ENCODE measurements around the gene FLNB. TPM values are rescaled to one million over a fixed set of nuclear protein-coding genes. Genes with fewer than 3 reads are reported as not detected.

FLNB gene
- total and polyA plus RNA-seq, 9 of the 15 experiments (the other 6 are each of a cell fraction or from before 2014, with no cell fraction given), result 9.4 to 48.1 (median 25.6) TPM

DNA sequence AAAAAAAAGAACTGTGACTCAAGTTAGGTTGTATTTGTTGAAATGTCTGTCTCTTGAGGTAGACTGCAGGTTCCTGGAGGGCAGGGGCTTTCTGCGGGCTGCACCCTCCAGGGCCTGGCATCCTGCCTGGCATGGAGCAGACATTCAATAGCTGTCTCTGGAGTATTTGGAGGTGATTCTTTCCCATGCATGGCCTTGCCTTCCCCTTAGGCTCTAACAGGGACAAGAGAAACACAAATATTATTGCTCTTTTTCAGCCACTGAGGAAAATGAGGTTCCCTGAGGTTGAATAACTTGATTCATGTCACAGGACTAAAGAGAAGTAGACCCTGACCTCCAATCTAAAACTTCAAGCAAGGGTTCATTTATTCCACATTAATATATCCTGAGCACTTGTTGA, 18.6 kb upstream of the FLNB start:
- Histone ChIP-seq H3K79me2 (ENCODE audit: control insufficient read depth, insufficient read depth, low read length) (no peaks in the 10 kb centered on the region), H3K9ac (ENCODE audit: insufficient read depth in 1 of 2, low read depth in 2 of 2, low read length in 2 of 2) (no peak overlapping the region), H3K27ac (ENCODE audit: extremely low read depth, low read depth, low read length) (no peak overlapping the region), H2AFZ (ENCODE audit: low read depth, low read length) (no peak overlapping the region), H3K36me3 (ENCODE audit: control insufficient read depth, insufficient read depth, low read length) (no peaks in the 10 kb centered on the region), H3K27me3 (ENCODE audit: control insufficient read depth in 2 of 2, insufficient read depth in 2 of 2, low read length in 2 of 2) (no peaks in the 10 kb centered on the region), H3K9me3 (replicated peaks; ENCODE audit: control insufficient read depth, insufficient read depth, low read depth, low read length) (no peaks in the 10 kb centered on the region), H3K4me1 (replicated peaks in 1 of 2; ENCODE audit: control insufficient read depth in 2 of 2, insufficient read depth in 2 of 2, low read length in 2 of 2) (no peaks in the 10 kb centered on the region; a peak in 2 of 5 replicates), H3K4me3 (no peak overlapping the region), H3K4me2 (ENCODE audit: insufficient read depth, low read length) (no peak overlapping the region), H4K20me1 (replicated peaks; ENCODE audit: control insufficient read depth, insufficient read depth, low read length) (no peaks in the 10 kb centered on the region), H3K9me1 (ENCODE audit: control insufficient read depth, insufficient read depth, low read length) (no peaks in the 10 kb centered on the region)
- no peak for DNase-seq (ENCODE audit: extremely low read depth in 1 of 4, low spot score in 3 of 4)
- intact Hi-C loops (cut with micrococcal nuclease), result no loop called here
- CTCF ChIA-PET (ENCODE audit: low intra/inter-chr PET ratio), result no interaction called here
- in situ Hi-C loops (cut with MboI), result no loop called here
- no peak for ATAC-seq
- WGBS (ENCODE audit: insufficient coverage, low coverage, missing lambda C conversion rate), result no CpG with 5 or more reads among the region's 1 CpG
- TF ChIP-seq HMGN3 (IDR thresholded peaks at IDR 0.05; ENCODE audit: borderline replicate concordance, extremely low read depth, insufficient read length, low read depth, low read length), result no peak
- no peak for FAIRE-seq
- BruUV-seq (replicated peaks), result no TSS peak
- POLR2A ChIA-PET, result no interaction called here

DNA sequence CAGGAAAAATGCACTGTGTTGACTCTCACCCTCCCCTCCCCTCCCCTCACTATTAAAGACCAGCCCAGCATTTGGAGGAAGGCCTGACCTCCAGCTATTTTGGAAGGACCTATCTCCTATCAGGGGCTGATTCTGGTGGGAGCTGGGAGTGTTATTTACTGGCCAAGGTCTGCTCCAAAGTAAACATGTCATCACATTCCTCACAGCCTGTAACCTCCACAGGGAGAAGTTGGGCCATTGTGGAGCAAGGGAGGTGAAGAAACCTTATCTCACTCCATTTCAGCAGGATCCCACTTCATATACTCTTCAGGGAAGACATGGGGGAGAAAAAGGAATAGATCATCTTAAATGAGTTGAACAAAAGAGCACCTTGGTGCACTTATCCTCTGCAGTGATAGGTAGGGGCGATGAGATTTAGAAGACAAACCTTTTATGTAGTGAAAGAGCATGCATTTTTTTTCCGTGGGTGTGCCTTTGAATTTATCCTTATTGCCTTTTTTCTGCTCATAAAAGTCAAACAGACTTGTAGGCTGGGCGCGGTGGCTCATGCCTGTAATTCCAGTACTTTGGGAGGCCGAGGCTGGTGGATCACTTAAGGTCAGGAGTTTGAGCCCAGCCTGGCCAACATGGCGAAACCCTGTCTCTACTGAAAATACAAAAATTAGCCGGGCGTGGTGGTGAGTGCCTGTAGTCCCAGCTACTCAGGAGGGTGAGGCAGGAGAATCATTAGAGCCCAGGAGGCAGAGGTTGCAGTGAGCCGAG, 15.6 kb upstream of the FLNB start:
- intact Hi-C loops (cut with micrococcal nuclease), result no loop called here
- no peak for FAIRE-seq
- DNase-seq (ENCODE audit: extremely low read depth in 1 of 4, low spot score in 3 of 4), result no peak
- Histone ChIP-seq H3K9ac (ENCODE audit: insufficient read depth in 1 of 2, low read depth in 2 of 2, low read length in 2 of 2) (no peak overlapping the region), H2AFZ (ENCODE audit: low read depth, low read length) (no peak overlapping the region), H4K20me1 (replicated peaks; ENCODE audit: control insufficient read depth, insufficient read depth, low read length) (no peaks in the 10 kb centered on the region), H3K9me1 (ENCODE audit: control insufficient read depth, insufficient read depth, low read length) (no peaks in the 10 kb centered on the region), H3K79me2 (ENCODE audit: control insufficient read depth, insufficient read depth, low read length) (no peaks in the 10 kb centered on the region), H3K27me3 (ENCODE audit: control insufficient read depth in 2 of 2, insufficient read depth in 2 of 2, low read length in 2 of 2) (no peaks in the 10 kb centered on the region), H3K36me3 (ENCODE audit: control insufficient read depth, insufficient read depth, low read length) (no peaks in the 10 kb centered on the region), H3K4me3 (no peak overlapping the region), H3K9me3 (replicated peaks; ENCODE audit: control insufficient read depth, insufficient read depth, low read depth, low read length) (no peaks in the 10 kb centered on the region), H3K27ac (ENCODE audit: extremely low read depth, low read depth, low read length) (no peak overlapping the region), H3K4me2 (ENCODE audit: insufficient read depth, low read length) (no peak overlapping the region), H3K4me1 (replicated peaks in 1 of 2; ENCODE audit: control insufficient read depth in 2 of 2, insufficient read depth in 2 of 2, low read length in 2 of 2) (peaks cover 0 to under 1% of the 10 kb centered on the region in 2 experiments; a peak in 2 of 5 replicates)
- BruUV-seq (replicated peaks), result no TSS peak
- ChIA-PET CTCF (ENCODE audit: low intra/inter-chr PET ratio) (no interaction called here), POLR2A (interaction anchor here (1.3 kb wide), 1 partner anchor 9 kb away, joined by 3 read pairs; no protein-coding TSS in a partner anchor)
- in situ Hi-C loops (cut with MboI), result no loop called here
- ATAC-seq, result no peak
- WGBS (ENCODE audit: insufficient coverage, low coverage, missing lambda C conversion rate), result 38% methylated on average over 7 of the region's 9 CpGs
- TF ChIP-seq, protein P1, sequence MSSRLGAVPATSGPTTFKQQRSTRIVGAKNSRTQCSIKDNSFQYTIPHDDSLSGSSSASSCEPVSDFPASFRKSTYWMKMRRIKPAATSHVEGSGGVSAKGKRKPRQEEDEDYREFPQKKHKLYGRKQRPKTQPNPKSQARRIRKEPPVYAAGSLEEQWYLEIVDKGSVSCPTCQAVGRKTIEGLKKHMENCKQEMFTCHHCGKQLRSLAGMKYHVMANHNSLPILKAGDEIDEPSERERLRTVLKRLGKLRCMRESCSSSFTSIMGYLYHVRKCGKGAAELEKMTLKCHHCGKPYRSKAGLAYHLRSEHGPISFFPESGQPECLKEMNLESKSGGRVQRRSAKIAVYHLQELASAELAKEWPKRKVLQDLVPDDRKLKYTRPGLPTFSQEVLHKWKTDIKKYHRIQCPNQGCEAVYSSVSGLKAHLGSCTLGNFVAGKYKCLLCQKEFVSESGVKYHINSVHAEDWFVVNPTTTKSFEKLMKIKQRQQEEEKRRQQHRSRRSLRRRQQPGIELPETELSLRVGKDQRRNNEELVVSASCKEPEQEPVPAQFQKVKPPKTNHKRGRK (tag; IDR thresholded peaks at IDR 0.05), result no peak
- no peak for TF ChIP-seq MCM5 (IDR thresholded peaks at IDR 0.05; ENCODE audit: low read depth)
- TF ChIP-seq, protein P2, sequence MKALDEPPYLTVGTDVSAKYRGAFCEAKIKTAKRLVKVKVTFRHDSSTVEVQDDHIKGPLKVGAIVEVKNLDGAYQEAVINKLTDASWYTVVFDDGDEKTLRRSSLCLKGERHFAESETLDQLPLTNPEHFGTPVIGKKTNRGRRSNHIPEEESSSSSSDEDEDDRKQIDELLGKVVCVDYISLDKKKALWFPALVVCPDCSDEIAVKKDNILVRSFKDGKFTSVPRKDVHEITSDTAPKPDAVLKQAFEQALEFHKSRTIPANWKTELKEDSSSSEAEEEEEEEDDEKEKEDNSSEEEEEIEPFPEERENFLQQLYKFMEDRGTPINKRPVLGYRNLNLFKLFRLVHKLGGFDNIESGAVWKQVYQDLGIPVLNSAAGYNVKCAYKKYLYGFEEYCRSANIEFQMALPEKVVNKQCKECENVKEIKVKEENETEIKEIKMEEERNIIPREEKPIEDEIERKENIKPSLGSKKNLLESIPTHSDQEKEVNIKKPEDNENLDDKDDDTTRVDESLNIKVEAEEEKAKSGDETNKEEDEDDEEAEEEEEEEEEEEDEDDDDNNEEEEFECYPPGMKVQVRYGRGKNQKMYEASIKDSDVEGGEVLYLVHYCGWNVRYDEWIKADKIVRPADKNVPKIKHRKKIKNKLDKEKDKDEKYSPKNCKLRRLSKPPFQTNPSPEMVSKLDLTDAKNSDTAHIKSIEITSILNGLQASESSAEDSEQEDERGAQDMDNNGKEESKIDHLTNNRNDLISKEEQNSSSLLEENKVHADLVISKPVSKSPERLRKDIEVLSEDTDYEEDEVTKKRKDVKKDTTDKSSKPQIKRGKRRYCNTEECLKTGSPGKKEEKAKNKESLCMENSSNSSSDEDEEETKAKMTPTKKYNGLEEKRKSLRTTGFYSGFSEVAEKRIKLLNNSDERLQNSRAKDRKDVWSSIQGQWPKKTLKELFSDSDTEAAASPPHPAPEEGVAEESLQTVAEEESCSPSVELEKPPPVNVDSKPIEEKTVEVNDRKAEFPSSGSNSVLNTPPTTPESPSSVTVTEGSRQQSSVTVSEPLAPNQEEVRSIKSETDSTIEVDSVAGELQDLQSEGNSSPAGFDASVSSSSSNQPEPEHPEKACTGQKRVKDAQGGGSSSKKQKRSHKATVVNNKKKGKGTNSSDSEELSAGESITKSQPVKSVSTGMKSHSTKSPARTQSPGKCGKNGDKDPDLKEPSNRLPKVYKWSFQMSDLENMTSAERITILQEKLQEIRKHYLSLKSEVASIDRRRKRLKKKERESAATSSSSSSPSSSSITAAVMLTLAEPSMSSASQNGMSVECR (CRISPR knock-in tag; IDR thresholded peaks at IDR 0.05), result no peak
- no peak for TF ChIP-seq ETV5 (CRISPR knock-in tag; IDR thresholded peaks at IDR 0.05; ENCODE audit: low read depth)

Data from K562 (cell line).